ACC112 (cell line): ENCODE measurements around the gene ELMOD3.
"Not testable (repeated sequence)": the region's sequence is repeated elsewhere in the genome, so short reads cannot be mapped to it uniquely, and the experiment has no call there.

Experiments used
- H2AFZ ChIP-seq: fragments of 200-600 bp; sonication (generic); one replicate; pipeline ENCODE4 v1.6.0; 2017; ENCODE audit warnings: antibody characterized with exemption, low read length; ENCODE audit not compliant: unreplicated experiment
- H3K27ac ChIP-seq: fragments of 200-600 bp; sonication (generic); 2 replicates; pipeline ENCODE4 v1.5.1; 2014; ENCODE audit warnings: low read depth, mild to moderate bottlenecking, antibody characterized with exemption, low read length, moderate library complexity
- H3K27me3 ChIP-seq: fragments of 200-600 bp; sonication (generic); 2 replicates; pipeline ENCODE4 v1.6.1; 2014; ENCODE audit warnings: mild to moderate bottlenecking, antibody characterized with exemption, low read length, moderate library complexity, mixed read lengths; ENCODE audit not compliant: insufficient read depth
- H3K36me3 ChIP-seq: fragments of 200-600 bp; sonication (generic); 2 replicates; pipeline ENCODE4 v1.6.1; 2016; ENCODE audit warnings: mild to moderate bottlenecking, antibody characterized with exemption, low read length, moderate library complexity, mixed read lengths; ENCODE audit not compliant: insufficient read depth
- H3K4me1 ChIP-seq: fragments of 200-600 bp; sonication (generic); one replicate; pipeline ENCODE4 v1.6.1; 2016; ENCODE audit warnings: low read length, mixed read lengths; ENCODE audit not compliant: insufficient read depth, unreplicated experiment, control insufficient read depth
- H3K4me3 ChIP-seq: fragments of 200-600 bp; sonication (generic); 2 replicates; pipeline ENCODE4 v1.5.1; 2014; ENCODE audit warnings: mild to moderate bottlenecking, low read depth, low read length
- H3K79me2 ChIP-seq: fragments of 200-600 bp; sonication (generic); one replicate; pipeline ENCODE4 v1.6.0; 2016; ENCODE audit warnings: low read length; ENCODE audit not compliant: control insufficient read depth, unreplicated experiment, insufficient read depth

Gene ELMOD3

GRCh38 chr2:85401464-85401805, 46.9 kb downstream of the ELMOD3 start:
- H2AFZ ChIP-seq = no peak overlapping the region
- H3K36me3 ChIP-seq = peaks cover 3% of the 10 kb centered on the region
- no peak overlapping the region for H3K27ac ChIP-seq
- H3K4me3 ChIP-seq = no peak overlapping the region
- no peaks in the 10 kb centered on the region for H3K27me3 ChIP-seq
- H3K79me2 ChIP-seq = peaks cover 9% of the 10 kb centered on the region
- no peaks in the 10 kb centered on the region for H3K4me1 ChIP-seq

- Histone ChIP-seq H3K4me3 (no peak overlapping the region), H3K27ac (no peak overlapping the region), H3K79me2 (peaks cover 9% of the 10 kb centered on the region), H2AFZ (no peak overlapping the region), H3K36me3 (peaks cover 3% of the 10 kb centered on the region), H3K4me1 (no peaks in the 10 kb centered on the region), H3K27me3 (no peaks in the 10 kb centered on the region)
These were observed 47.3 kb downstream of the ELMOD3 start for GRCh38 chr2:85401844-85402243.

- Histone ChIP-seq H3K36me3 (peaks cover 3% of the 10 kb centered on the region), H3K27ac (peak overlapping the region; percentile 50; the same call in 1 of the 2 replicates), H3K4me3 (no peak overlapping the region)
These were observed 50.9 kb downstream of the ELMOD3 start for GRCh38 chr2:85405201-85406059.

GRCh38 chr2:85409845-85410583, 55.4 kb downstream of the ELMOD3 start, which contains the start of gene CAPG:
Gene CAPG (minus strand): TSS chr2:85410366. CDS start chr2:85402145, 8,221 bp downstream.
- peaks cover 38% of the 10 kb centered on the region for H3K79me2 ChIP-seq
- peaks cover 31% of the 10 kb centered on the region for H3K4me1 ChIP-seq
- H3K36me3 ChIP-seq = no peaks in the 10 kb centered on the region
- H3K4me3 ChIP-seq = no peak within 1 kb of the TSS
- H3K27ac ChIP-seq = no peak within 1 kb of the TSS
- H3K27me3 ChIP-seq = no peaks in the 10 kb centered on the region
- H2AFZ ChIP-seq = no peak within 1 kb of the TSS

More at GRCh38 chr2:85405201-85406059, 50.9 kb downstream of the ELMOD3 start:
- H3K79me2 ChIP-seq = peaks cover 25% of the 10 kb centered on the region
- no peaks in the 10 kb centered on the region for H3K27me3 ChIP-seq
- no peak overlapping the region for H2AFZ ChIP-seq
- peaks cover 14% of the 10 kb centered on the region for H3K4me1 ChIP-seq

- Histone ChIP-seq H3K36me3 (no peaks in the 10 kb centered on the region), H2AFZ (no peak overlapping the region), H3K4me1 (peaks cover 31% of the 10 kb centered on the region), H3K4me3 (no peak overlapping the region), H3K27me3 (no peaks in the 10 kb centered on the region), H3K79me2 (peaks cover 38% of the 10 kb centered on the region), H3K27ac (no peak overlapping the region)
These were observed 56.2 kb downstream of the ELMOD3 start for GRCh38 chr2:85410584-85411404.

- H3K36me3 ChIP-seq = no peaks in the 10 kb centered on the region
- H3K79me2 ChIP-seq = peaks cover 38% of the 10 kb centered on the region
- peaks cover 31% of the 10 kb centered on the region for H3K4me1 ChIP-seq
- H3K27me3 ChIP-seq = no peaks in the 10 kb centered on the region
- H2AFZ ChIP-seq = no peak overlapping the region
- no peak overlapping the region for H3K27ac ChIP-seq
- H3K4me3 ChIP-seq = no peak overlapping the region
These were observed 56.8 kb downstream of the ELMOD3 start for GRCh38 chr2:85411405-85411748.

GRCh38 chr2:85413592-85414420, 59.2 kb downstream of the ELMOD3 start:
- H3K4me3 ChIP-seq = peak overlapping the region; percentile 96
- H3K27me3 ChIP-seq = no peaks in the 10 kb centered on the region
- peaks cover 33% of the 10 kb centered on the region for H3K79me2 ChIP-seq
- peak overlapping the region; percentile 83 for H2AFZ ChIP-seq
- peaks cover 25% of the 10 kb centered on the region for H3K4me1 ChIP-seq
- H3K27ac ChIP-seq = peak overlapping the region; percentile 56; the same call in 1 of the 2 replicates
- H3K36me3 ChIP-seq = no peaks in the 10 kb centered on the region

- peak overlapping the region; percentile 96 for H3K4me3 ChIP-seq
- H3K4me1 ChIP-seq = peaks cover 28% of the 10 kb centered on the region
- H3K79me2 ChIP-seq = peaks cover 29% of the 10 kb centered on the region
- H3K27ac ChIP-seq = peak overlapping the region; percentile 56; the same call in 1 of the 2 replicates
- not testable (repeated sequence) for H3K36me3 ChIP-seq, H3K27me3 ChIP-seq
- H2AFZ ChIP-seq = peak overlapping the region; percentile 83
These were observed 59.8 kb downstream of the ELMOD3 start for GRCh38 chr2:85414421-85414759.

GRCh38 chr2:85414761-85415553, 60.4 kb downstream of the ELMOD3 start:
- H3K4me1 ChIP-seq = peaks cover 33% of the 10 kb centered on the region

More at GRCh38 chr2:85414761-85415553, 60.4 kb downstream of the ELMOD3 start:
- no peak overlapping the region for H2AFZ ChIP-seq
- peaks cover 23% of the 10 kb centered on the region for H3K79me2 ChIP-seq
- no peak overlapping the region for H3K27ac ChIP-seq
- H3K36me3 ChIP-seq = no peaks in the 10 kb centered on the region
- H3K27me3 ChIP-seq = no peaks in the 10 kb centered on the region
- no peak overlapping the region for H3K4me3 ChIP-seq
